WTC11 (cell line): ENCODE results near the gene DNPEP. TPM values are rescaled to one million over a fixed set of nuclear protein-coding genes. Genes with fewer than 3 reads are reported as not detected.

ENCODE experiments used
- ATAC-seq: fragments of 200-7000 bp; cut with Tn5 transposase; 2 replicates; pipeline ENCODE4 v1.10.0; 2021; ENCODE audit warnings: mild to moderate bottlenecking, moderate library complexity
- CTCF ChIA-PET: fragments of 300-600 bp; sonication (Branson Sonifier 250); formaldehyde crosslinking; loops from one replicate; lab custom pipeline; 2021; ENCODE audit warnings: antibody characterized with exemption; lab: Charles Lee
- POLR2A ChIA-PET: fragments of 350-600 bp; sonication (Branson Sonifier 250); formaldehyde crosslinking; loops from one replicate; lab custom pipeline; 2021; ENCODE audit warnings: antibody characterized with exemption; lab: Charles Lee
- DNase-seq: peaks from one replicate; pipeline ENCODE4 v3.0.0; 2021; ENCODE audit warnings: low spot score
- H3K27ac Mint-ChIP-seq: 2 replicates; pipeline ENCODE4 v1.8.0; 2021; ENCODE audit warnings: mixed read lengths
- H3K27me3 Mint-ChIP-seq: 2 replicates; pipeline ENCODE4 v1.8.0; 2021; ENCODE audit warnings: low read depth, mild to moderate bottlenecking, moderate library complexity, mixed read lengths
- H3K36me3 Mint-ChIP-seq: 2 replicates; pipeline ENCODE4 v1.8.0; 2021; ENCODE audit warnings: mixed read lengths
- H3K4me1 Mint-ChIP-seq: 2 replicates; pipeline ENCODE4 v1.8.0; 2022; ENCODE audit warnings: mixed read lengths
- H3K4me3 Mint-ChIP-seq: 2 replicates; pipeline ENCODE4 v1.8.0; 2021; ENCODE audit warnings: mild to moderate bottlenecking, moderate library complexity, mixed read lengths
- H3K9me3 Mint-ChIP-seq: 2 replicates; pipeline ENCODE4 v1.8.0; 2021; ENCODE audit warnings: mixed read lengths
- CREM ChIP-seq: sonication (generic); formaldehyde crosslinking; IDR thresholded peaks from 2 replicates; pipeline ENCODE4 v1.8.1; 2022; ENCODE audit warnings: mild to moderate bottlenecking, missing genetic modification reagents, moderate library complexity
- ELF4 ChIP-seq: sonication (generic); formaldehyde crosslinking; IDR thresholded peaks from 2 replicates; pipeline ENCODE4 v1.8.1; 2022; ENCODE audit warnings: low read depth, mild to moderate bottlenecking, moderate library complexity, missing genetic modification reagents
- EMX1 ChIP-seq: fragments of 250-450 bp; sonication (Bioruptor Pico); IDR thresholded peaks from 2 replicates; pipeline ENCODE4 v1.8.0; 2021; ENCODE audit warnings: mild to moderate bottlenecking
- JAZF1 ChIP-seq: fragments of 250-450 bp; sonication (Bioruptor Pico); IDR thresholded peaks from 2 replicates; pipeline ENCODE4 v1.9.0; 2021; ENCODE audit warnings: moderate library complexity, mild to moderate bottlenecking, inconsistent platforms
- MAX ChIP-seq: sonication (generic); formaldehyde crosslinking; IDR thresholded peaks from 2 replicates; pipeline ENCODE4 v1.8.0; 2022; ENCODE audit warnings: mild to moderate bottlenecking, missing genetic modification reagents
- MXD4 ChIP-seq: fragments of 250-450 bp; sonication (Bioruptor Pico); IDR thresholded peaks from 2 replicates; pipeline ENCODE4 v1.8.0; 2021; ENCODE audit warnings: mild to moderate bottlenecking, moderate library complexity, borderline replicate concordance
- MYBL2 ChIP-seq: sonication (generic); formaldehyde crosslinking; IDR thresholded peaks from 2 replicates; pipeline ENCODE4 v1.8.1; 2023; ENCODE audit warnings: mild to moderate bottlenecking, moderate library complexity, missing genetic modification reagents
- NFATC4 ChIP-seq: fragments of 250-450 bp; sonication (Bioruptor Pico); IDR thresholded peaks from 2 replicates; pipeline ENCODE4 v1.9.0; 2021; ENCODE audit warnings: mild to moderate bottlenecking
- NR1H2 ChIP-seq: sonication (generic); formaldehyde crosslinking; IDR thresholded peaks from 2 replicates; pipeline ENCODE4 v1.9.0; 2021; ENCODE audit warnings: mild to moderate bottlenecking, moderate library complexity, missing genetic modification reagents
- PRRX2 ChIP-seq: fragments of 250-450 bp; sonication (Bioruptor Pico); IDR thresholded peaks from 2 replicates; pipeline ENCODE4 v1.8.0; 2021; ENCODE audit warnings: mild to moderate bottlenecking
- RELA ChIP-seq: sonication (generic); formaldehyde crosslinking; IDR thresholded peaks from 2 replicates; pipeline ENCODE4 v1.8.1; 2022; ENCODE audit warnings: missing genetic modification reagents, mild to moderate bottlenecking, borderline replicate concordance
- SP1 ChIP-seq: sonication (generic); formaldehyde crosslinking; conservative IDR thresholded peaks from 2 replicates; pipeline ENCODE4 v1.8.1; 2022; ENCODE audit warnings: missing genetic modification reagents
- STAT6 ChIP-seq: sonication (generic); formaldehyde crosslinking; conservative IDR thresholded peaks from 2 replicates; pipeline ENCODE4 v1.8.1; 2023; ENCODE audit warnings: mild to moderate bottlenecking, low read depth, missing genetic modification reagents, moderate library complexity
- TCF7 ChIP-seq: sonication (generic); formaldehyde crosslinking; IDR thresholded peaks from 2 replicates; pipeline ENCODE4 v1.8.0; 2022; ENCODE audit warnings: mild to moderate bottlenecking, low read depth, missing genetic modification reagents, moderate library complexity
- ZMAT4 ChIP-seq: fragments of 250-450 bp; sonication (Bioruptor Pico); IDR thresholded peaks from 2 replicates; pipeline ENCODE4 v1.9.0; 2021; ENCODE audit warnings: mild to moderate bottlenecking
- ZNF263 ChIP-seq: sonication (generic); formaldehyde crosslinking; IDR thresholded peaks from 2 replicates; pipeline ENCODE4 v1.8.1; 2022; ENCODE audit warnings: low read depth, mild to moderate bottlenecking, moderate library complexity, missing genetic modification reagents
- ZNF281 ChIP-seq: sonication (generic); formaldehyde crosslinking; IDR thresholded peaks from 2 replicates; pipeline ENCODE4 v1.8.0; 2023; ENCODE audit warnings: mild to moderate bottlenecking, missing genetic modification reagents
- ZNF317 ChIP-seq: sonication (generic); formaldehyde crosslinking; IDR thresholded peaks from 2 replicates; pipeline ENCODE4 v1.8.1; 2023; ENCODE audit warnings: low read depth, mild to moderate bottlenecking, moderate library complexity, missing genetic modification reagents, borderline replicate concordance
- total RNA-seq: library from RNA; stranded (reverse); gene quantifications from 3 replicates; pipeline ENCODE4 v1.2.3, GENCODE V29; 2021
- TF ChIP-seq, protein P1 (sequence below): sonication (generic); formaldehyde crosslinking; IDR thresholded peaks from 2 replicates; pipeline ENCODE4 v1.8.0; 2022; ENCODE audit warnings: mild to moderate bottlenecking, missing genetic modification reagents

Gene DNPEP
- total RNA-seq, 1 experiment from 2014 or later = 67.6 TPM

DNA sequence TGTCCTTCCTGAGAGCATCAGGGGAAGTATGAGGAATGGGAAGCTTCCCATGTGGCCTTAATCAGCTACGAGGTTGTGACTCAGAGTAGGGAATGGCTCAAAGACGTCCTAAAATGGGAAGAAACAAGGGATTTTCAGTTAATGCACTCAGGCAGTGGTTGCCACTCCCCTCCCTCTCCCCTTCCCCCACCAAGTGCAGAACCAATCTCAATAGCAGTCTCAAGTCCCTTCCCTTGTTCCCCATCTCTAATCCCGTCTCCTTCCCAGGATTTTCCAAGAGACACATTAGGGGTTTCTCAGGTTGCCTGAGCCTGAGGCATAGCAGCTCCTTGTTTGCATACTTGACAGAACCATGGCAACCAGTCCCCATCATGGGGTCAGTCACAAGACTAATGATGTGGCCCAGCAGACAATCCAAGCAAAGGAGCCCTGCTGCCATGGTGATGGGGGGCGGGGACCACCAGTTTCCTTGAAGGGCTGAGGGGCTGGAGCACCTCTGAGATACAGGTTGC is 36.9 kb downstream of the DNPEP start:
- TF ChIP-seq ZMAT4 (CRISPR knock-in tag) = no peak
- peak; percentile 38 for DNase-seq

DNA sequence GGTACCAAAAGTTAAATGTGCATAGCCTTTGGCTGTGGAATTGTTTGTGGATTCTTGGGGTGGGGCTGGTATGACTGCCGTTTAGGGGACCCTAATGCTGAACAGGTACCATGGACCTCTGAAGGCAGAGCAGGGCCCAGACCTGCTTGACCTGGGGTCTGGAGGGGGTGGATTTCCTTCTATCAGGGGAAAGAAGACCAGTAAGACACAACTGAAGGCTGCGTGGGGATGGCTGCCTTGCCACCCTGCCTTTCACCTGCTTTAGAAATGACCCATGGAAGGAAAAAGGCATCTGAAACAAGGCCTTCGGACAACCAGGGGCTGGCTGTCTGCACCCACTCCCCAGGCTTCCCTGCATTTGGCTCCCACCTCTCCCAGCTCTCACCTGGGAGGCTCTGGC is 37.5 kb downstream of the DNPEP start:
- Mint-ChIP-seq H3K4me1 (no peaks in the 10 kb centered on the region), H3K27me3 (peaks cover 33% of the 10 kb centered on the region), H3K27ac (no peak overlapping the region), H3K4me3 (no peak overlapping the region), H3K36me3 (no peaks in the 10 kb centered on the region), H3K9me3 (no peaks in the 10 kb centered on the region)
- POLR2A ChIA-PET = no interaction called here
- ATAC-seq (no peak), DNase-seq (no peak)
- CTCF ChIA-PET = interaction anchor here (0.5 to 1.4 kb wide), 5 partner anchors 14 to 231 kb away, joined by 3 read pairs; no protein-coding TSS in a partner anchor
- TF ChIP-seq NR1H2 (CRISPR knock-in tag) = no peak
- no peak for TF ChIP-seq CREM (CRISPR knock-in tag)
- TF ChIP-seq MAX (CRISPR knock-in tag) = no peak
- TF ChIP-seq SP1 (CRISPR knock-in tag) = no peak
- no peak for TF ChIP-seq STAT6 (CRISPR knock-in tag)
- TF ChIP-seq ZNF281 (CRISPR knock-in tag) = no peak

More for the DNA sequence above, 36.9 kb downstream of the DNPEP start:
- no peaks in the 10 kb centered on the region for H3K9me3 Mint-ChIP-seq
- H3K4me1 Mint-ChIP-seq = no peaks in the 10 kb centered on the region
- no peaks in the 10 kb centered on the region for H3K36me3 Mint-ChIP-seq
- no peak overlapping the region for H3K4me3 Mint-ChIP-seq
- CTCF ChIA-PET = interaction anchor here (0.5 to 2.6 kb wide), 8 partner anchors 13 to 231 kb away, joined by 3 to 12 read pairs (median 3); no protein-coding TSS in a partner anchor
- POLR2A ChIA-PET = interaction anchor here (0.6 kb wide), 1 partner anchor 1719 kb away, joined by 4 read pairs; no protein-coding TSS in a partner anchor
- no peak overlapping the region for H3K27ac Mint-ChIP-seq
- H3K27me3 Mint-ChIP-seq = peaks cover 39% of the 10 kb centered on the region
- ATAC-seq = peak; percentile 46

DNA sequence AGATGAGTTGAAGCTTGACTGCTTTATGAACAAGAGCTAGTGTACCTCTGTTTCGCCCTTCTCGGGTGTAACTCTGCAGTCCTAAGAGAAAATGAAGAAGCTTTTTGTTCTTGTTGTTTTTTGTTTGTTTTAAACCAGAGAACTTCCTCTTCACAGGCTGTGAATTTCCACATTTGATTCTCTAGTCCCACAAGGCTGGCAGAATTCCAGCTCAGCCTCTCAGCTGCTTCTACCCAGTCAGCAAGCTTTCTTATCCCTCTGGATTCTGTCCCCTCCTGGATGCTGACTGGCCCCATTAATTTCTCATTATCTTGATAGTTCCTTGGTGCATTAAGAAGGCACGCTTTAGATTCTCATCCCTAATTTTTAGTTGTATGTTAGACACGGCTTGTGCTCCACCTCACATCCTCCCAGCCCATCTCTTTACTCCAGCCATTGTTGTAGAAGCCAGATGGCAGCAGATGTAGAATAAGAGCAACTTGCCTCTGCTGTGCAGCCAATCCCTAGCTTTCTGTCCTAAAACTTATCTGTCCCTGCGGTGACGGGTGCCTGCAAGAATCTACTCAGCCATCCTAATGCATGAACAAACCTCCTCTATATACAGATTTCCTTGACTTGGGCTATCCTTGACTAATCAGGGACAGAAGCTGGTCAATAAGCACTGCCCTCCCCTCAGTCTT is 42.8 kb downstream of the DNPEP start:
- POLR2A ChIA-PET = interaction anchor here (1.2 kb wide), 1 partner anchor 13 kb away, joined by 6 read pairs; no protein-coding TSS in a partner anchor
- Mint-ChIP-seq H3K27me3 (peaks cover 12% of the 10 kb centered on the region), H3K36me3 (no peaks in the 10 kb centered on the region), H3K9me3 (no peaks in the 10 kb centered on the region), H3K27ac (no peak overlapping the region), H3K4me1 (no peaks in the 10 kb centered on the region), H3K4me3 (no peak overlapping the region)
- ATAC-seq = no peak; the same call in 1 of the 2 replicates
- CTCF ChIA-PET = interaction anchor here (0.7 to 1.8 kb wide), 8 partner anchors 9 to 315 kb away, joined by 3 to 10 read pairs (median 4); partner anchors contain the start of gene DES
- no peak for DNase-seq
- TF ChIP-seq MXD4 (CRISPR knock-in tag) (no peak), RELA (CRISPR knock-in tag) (no peak), MYBL2 (CRISPR knock-in tag) (no peak), SP1 (CRISPR knock-in tag) (no peak), MAX (CRISPR knock-in tag) (no peak), NFATC4 (CRISPR knock-in tag) (no peak), TCF7 (CRISPR knock-in tag) (no peak), ELF4 (CRISPR knock-in tag) (no peak), ZMAT4 (CRISPR knock-in tag) (no peak), JAZF1 (CRISPR knock-in tag) (no peak), ZNF317 (CRISPR knock-in tag) (no peak), PRRX2 (no peak), EMX1 (CRISPR knock-in tag) (no peak), ZNF263 (CRISPR knock-in tag) (no peak)
- TF ChIP-seq, protein P1, sequence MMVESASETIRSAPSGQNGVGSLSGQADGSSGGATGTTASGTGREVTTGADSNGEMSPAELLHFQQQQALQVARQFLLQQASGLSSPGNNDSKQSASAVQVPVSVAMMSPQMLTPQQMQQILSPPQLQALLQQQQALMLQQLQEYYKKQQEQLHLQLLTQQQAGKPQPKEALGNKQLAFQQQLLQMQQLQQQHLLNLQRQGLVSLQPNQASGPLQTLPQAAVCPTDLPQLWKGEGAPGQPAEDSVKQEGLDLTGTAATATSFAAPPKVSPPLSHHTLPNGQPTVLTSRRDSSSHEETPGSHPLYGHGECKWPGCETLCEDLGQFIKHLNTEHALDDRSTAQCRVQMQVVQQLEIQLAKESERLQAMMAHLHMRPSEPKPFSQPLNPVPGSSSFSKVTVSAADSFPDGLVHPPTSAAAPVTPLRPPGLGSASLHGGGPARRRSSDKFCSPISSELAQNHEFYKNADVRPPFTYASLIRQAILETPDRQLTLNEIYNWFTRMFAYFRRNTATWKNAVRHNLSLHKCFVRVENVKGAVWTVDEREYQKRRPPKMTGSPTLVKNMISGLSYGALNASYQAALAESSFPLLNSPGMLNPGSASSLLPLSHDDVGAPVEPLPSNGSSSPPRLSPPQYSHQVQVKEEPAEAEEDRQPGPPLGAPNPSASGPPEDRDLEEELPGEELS (CRISPR knock-in tag) = no peak
